HCT116 (cell line): ENCODE measurements around the gene RADIL.

Experiments used
- CEBPB ChIP-seq: IDR thresholded peaks from 2 replicates; pipeline ENCODE4 v1.6.1; 2012; ENCODE audit warnings: low read depth
- EZH2phosphoT487 ChIP-seq: fragments of 200-600 bp; IDR thresholded peaks from 2 replicates; pipeline ENCODE4 v1.6.1; 2018; ENCODE audit warnings: antibody characterized with exemption, borderline replicate concordance
- POLR2A ChIP-seq: IDR thresholded peaks from 2 replicates; pipeline ENCODE4 v1.7.0; 2011; ENCODE audit warnings: borderline replicate concordance; ENCODE audit not compliant: insufficient read depth, insufficient read length; ENCODE audit errors: extremely low read depth
- POLR2AphosphoS5 ChIP-seq: IDR thresholded peaks from 2 replicates; pipeline ENCODE4 v1.6.1; 2011; ENCODE audit warnings: mild to moderate bottlenecking, low read depth, low read length, moderate library complexity
- RAD21 ChIP-seq: IDR thresholded peaks from 2 replicates; pipeline ENCODE4 v1.6.1; 2012; ENCODE audit warnings: low read depth, mild to moderate bottlenecking
- ZNF274 ChIP-seq: fragments of 200-500 bp; sonication (Bioruptor generic); IDR thresholded peaks from 2 replicates; pipeline ENCODE4 v1.6.1; 2014; ENCODE audit warnings: mild to moderate bottlenecking, low read depth, low read length, inconsistent platforms
- TF ChIP-seq, protein P1 (sequence below): IDR thresholded peaks from 2 replicates; pipeline ENCODE4 v1.6.1; 2012; ENCODE audit warnings: low read depth
- TF ChIP-seq, protein P2 (sequence below), 3 experiments: fragments of 200-600 bp in 1 of 3; sonication (generic) in 1 of 3; IDR thresholded peaks in 2 of 3; conservative IDR thresholded peaks in 1 of 3; 2 replicates each; pipeline ENCODE4 v1.5.1; 2012 to 2017; ENCODE audit warnings: low read depth in 2 of 3, low read length in 2 of 3, antibody characterized with exemption in 1 of 3, borderline replicate concordance in 1 of 3, control low read depth in 1 of 3, mild to moderate bottlenecking in 1 of 3, mixed read lengths in 1 of 3, mixed run types in 1 of 3, moderate library complexity in 1 of 3; ENCODE audit not compliant: insufficient read depth in 1 of 3
- TF ChIP-seq, protein P3 (sequence below): IDR thresholded peaks from 2 replicates; pipeline ENCODE4 v1.6.1; 2012

DNA sequence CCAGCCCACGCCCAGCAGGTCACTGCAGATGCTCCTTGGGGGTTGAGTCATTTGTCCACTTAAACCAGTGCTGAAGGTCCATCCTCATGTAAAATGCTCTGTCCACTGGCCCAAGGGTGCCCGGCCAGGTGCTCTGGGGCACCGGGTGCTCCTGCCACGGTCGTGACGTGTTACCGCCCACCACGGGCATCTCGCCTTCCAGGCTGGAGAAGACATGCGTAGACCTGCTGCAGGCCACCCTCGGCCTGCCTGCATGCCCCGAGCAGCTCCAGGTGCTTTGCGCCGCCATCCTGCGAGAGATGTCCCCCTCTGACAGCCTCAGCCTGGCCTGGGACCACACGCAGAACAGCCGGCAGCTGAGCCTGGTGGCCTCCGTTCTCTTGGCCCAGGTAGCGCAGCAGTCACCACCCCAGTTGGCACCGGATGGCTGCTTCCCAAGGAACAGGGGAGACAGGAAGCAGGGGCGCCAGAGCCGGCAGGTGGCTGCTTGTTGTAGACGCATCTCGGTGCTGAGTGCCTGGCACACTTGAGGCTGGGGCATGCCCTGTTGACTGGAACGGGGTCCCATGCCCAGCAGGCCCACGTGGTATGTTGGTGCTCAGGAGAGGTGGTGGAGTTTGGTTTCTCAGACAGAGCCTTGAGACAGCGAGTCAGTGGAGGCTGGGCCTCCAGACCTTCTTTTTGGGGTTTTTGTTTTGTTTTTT is 102.0 kb downstream of the RADIL start:
- TF ChIP-seq, protein P1, sequence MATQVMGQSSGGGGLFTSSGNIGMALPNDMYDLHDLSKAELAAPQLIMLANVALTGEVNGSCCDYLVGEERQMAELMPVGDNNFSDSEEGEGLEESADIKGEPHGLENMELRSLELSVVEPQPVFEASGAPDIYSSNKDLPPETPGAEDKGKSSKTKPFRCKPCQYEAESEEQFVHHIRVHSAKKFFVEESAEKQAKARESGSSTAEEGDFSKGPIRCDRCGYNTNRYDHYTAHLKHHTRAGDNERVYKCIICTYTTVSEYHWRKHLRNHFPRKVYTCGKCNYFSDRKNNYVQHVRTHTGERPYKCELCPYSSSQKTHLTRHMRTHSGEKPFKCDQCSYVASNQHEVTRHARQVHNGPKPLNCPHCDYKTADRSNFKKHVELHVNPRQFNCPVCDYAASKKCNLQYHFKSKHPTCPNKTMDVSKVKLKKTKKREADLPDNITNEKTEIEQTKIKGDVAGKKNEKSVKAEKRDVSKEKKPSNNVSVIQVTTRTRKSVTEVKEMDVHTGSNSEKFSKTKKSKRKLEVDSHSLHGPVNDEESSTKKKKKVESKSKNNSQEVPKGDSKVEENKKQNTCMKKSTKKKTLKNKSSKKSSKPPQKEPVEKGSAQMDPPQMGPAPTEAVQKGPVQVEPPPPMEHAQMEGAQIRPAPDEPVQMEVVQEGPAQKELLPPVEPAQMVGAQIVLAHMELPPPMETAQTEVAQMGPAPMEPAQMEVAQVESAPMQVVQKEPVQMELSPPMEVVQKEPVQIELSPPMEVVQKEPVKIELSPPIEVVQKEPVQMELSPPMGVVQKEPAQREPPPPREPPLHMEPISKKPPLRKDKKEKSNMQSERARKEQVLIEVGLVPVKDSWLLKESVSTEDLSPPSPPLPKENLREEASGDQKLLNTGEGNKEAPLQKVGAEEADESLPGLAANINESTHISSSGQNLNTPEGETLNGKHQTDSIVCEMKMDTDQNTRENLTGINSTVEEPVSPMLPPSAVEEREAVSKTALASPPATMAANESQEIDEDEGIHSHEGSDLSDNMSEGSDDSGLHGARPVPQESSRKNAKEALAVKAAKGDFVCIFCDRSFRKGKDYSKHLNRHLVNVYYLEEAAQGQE: no peak
- no peak for TF ChIP-seq POLR2A
- TF ChIP-seq, protein P2, sequence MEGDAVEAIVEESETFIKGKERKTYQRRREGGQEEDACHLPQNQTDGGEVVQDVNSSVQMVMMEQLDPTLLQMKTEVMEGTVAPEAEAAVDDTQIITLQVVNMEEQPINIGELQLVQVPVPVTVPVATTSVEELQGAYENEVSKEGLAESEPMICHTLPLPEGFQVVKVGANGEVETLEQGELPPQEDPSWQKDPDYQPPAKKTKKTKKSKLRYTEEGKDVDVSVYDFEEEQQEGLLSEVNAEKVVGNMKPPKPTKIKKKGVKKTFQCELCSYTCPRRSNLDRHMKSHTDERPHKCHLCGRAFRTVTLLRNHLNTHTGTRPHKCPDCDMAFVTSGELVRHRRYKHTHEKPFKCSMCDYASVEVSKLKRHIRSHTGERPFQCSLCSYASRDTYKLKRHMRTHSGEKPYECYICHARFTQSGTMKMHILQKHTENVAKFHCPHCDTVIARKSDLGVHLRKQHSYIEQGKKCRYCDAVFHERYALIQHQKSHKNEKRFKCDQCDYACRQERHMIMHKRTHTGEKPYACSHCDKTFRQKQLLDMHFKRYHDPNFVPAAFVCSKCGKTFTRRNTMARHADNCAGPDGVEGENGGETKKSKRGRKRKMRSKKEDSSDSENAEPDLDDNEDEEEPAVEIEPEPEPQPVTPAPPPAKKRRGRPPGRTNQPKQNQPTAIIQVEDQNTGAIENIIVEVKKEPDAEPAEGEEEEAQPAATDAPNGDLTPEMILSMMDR (IDR thresholded peaks at IDR 0.05 in 2 of 3, conservative IDR thresholded peaks at IDR 0.05 in 1 of 3; ENCODE audit: borderline replicate concordance in 1 of 3, insufficient read depth in 1 of 3, low read depth in 2 of 3, low read length in 2 of 3): no peak
- TF ChIP-seq ZNF274: no peak
- no peak for TF ChIP-seq EZH2phosphoT487
- no peak for TF ChIP-seq POLR2AphosphoS5
- TF ChIP-seq CEBPB: no peak
- TF ChIP-seq, protein P3, sequence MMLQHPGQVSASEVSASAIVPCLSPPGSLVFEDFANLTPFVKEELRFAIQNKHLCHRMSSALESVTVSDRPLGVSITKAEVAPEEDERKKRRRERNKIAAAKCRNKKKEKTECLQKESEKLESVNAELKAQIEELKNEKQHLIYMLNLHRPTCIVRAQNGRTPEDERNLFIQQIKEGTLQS: no peak
- no peak for TF ChIP-seq RAD21
